K562 (cell line): Measurements from ENCODE around the gene FANCC. TPM values are rescaled to one million over a fixed set of nuclear protein-coding genes. Genes with fewer than 3 reads are reported as not detected.

ENCODE experiments used
- ATAC-seq: fragments of 200-7000 bp; cut with Tn5 transposase; 3 replicates; pipeline ENCODE4 v1.9.1; 2020; ENCODE audit warnings: moderate library complexity
- BruUV-seq: library from RNA; stranded (reverse); fragments of 400-500 nt; replicated peaks from 2 replicates; lab custom pipeline; 2021; lab: Mats Ljungman, UMichigan
- CTCF ChIA-PET: fragments of 300-600 bp; formaldehyde crosslinking; extraction: SDS; loops from one replicate; lab custom pipeline; 2021; ENCODE audit warnings: low intra/inter-chr PET ratio; lab: Yijun Ruan, JAX
- POLR2A ChIA-PET: fragments of 300-600, 350-650 bp; sonication (Branson Sonifier 250); formaldehyde crosslinking; extraction: SDS; loops from one replicate; lab custom pipeline; 2021; ENCODE audit warnings: antibody characterized with exemption, inconsistent platforms; lab: Yijun Ruan, JAX
- DNase-seq, 4 experiments: peaks; one replicate each; pipeline versions ENCODE4 v3.0.0 to v3.0.0-alpha.2; 2011 to 2018; ENCODE audit warnings: low spot score in 3 of 4, mixed read lengths in 3 of 4; ENCODE audit errors: extremely low read depth in 1 of 4
- FAIRE-seq: peaks from 2 replicates; lab custom pipeline; 2011; peaks lifted over from hg19 to GRCh38; lab: Jason Lieb, UNC
- H2AFZ ChIP-seq: 2 replicates; pipeline ENCODE4 v1.6.0; 2011; ENCODE audit warnings: low read depth, low read length, control low read depth, inconsistent platforms
- H3K27ac ChIP-seq: fragments of 200-600 bp; 3 replicates; pipeline ENCODE4 v1.8.0; 2011; ENCODE audit warnings: low read depth, mild to moderate bottlenecking, control low read depth, inconsistent platforms, low read length, moderate library complexity, mixed read lengths; ENCODE audit errors: extremely low read depth
- H3K27me3 ChIP-seq, 2 experiments: fragments of 300-600 bp in 1 of 2; 2 replicates in 1 of 2; 3 replicates in 1 of 2; pipeline versions ENCODE4 v1.6.0 to v1.8.0; 2011; ENCODE audit warnings: inconsistent platforms in 2 of 2, low read length in 2 of 2, mild to moderate bottlenecking in 1 of 2, mixed read lengths in 1 of 2, moderate library complexity in 1 of 2; ENCODE audit not compliant: control insufficient read depth in 2 of 2, insufficient read depth in 2 of 2
- H3K36me3 ChIP-seq: fragments of 300-600 bp; 3 replicates; pipeline ENCODE4 v1.8.0; 2011; ENCODE audit warnings: mild to moderate bottlenecking, low read length, inconsistent platforms; ENCODE audit not compliant: control insufficient read depth, insufficient read depth
- H3K4me1 ChIP-seq, 2 experiments: fragments of 200-600 bp in 1 of 2; replicated peaks in 1 of 2; 2 replicates in 1 of 2; 3 replicates in 1 of 2; pipeline versions ENCODE4 v1.5.1 to v1.8.0; 2011; ENCODE audit warnings: inconsistent platforms in 2 of 2, low read length in 2 of 2, mild to moderate bottlenecking in 1 of 2, mixed read lengths in 1 of 2, moderate library complexity in 1 of 2; ENCODE audit not compliant: control insufficient read depth in 2 of 2, insufficient read depth in 2 of 2
- H3K4me2 ChIP-seq: 2 replicates; pipeline ENCODE4 v1.6.1; 2011; ENCODE audit warnings: low read length, control low read depth, inconsistent platforms, mixed read lengths; ENCODE audit not compliant: insufficient read depth
- H3K4me3 ChIP-seq: fragments of 200-600 bp; sonication (generic), shearing (Covaris generic); 2 replicates; pipeline ENCODE4 v1.5.1; 2016; ENCODE audit warnings: control low read depth, inconsistent platforms
- H3K79me2 ChIP-seq: fragments of 200-600 bp; 3 replicates; pipeline ENCODE4 v1.8.0; 2011; ENCODE audit warnings: low read length, inconsistent platforms; ENCODE audit not compliant: control insufficient read depth, insufficient read depth
- H3K9ac ChIP-seq, 2 experiments: 2 replicates each; pipeline versions ENCODE4 v1.6.0 to v1.6.1; 2011; ENCODE audit warnings: low read depth in 2 of 2, low read length in 2 of 2, control low read depth in 1 of 2, inconsistent platforms in 1 of 2, mild to moderate bottlenecking in 1 of 2, mixed read lengths in 1 of 2; ENCODE audit not compliant: insufficient read depth in 1 of 2
- H3K9me1 ChIP-seq: one replicate; pipeline ENCODE4 v1.6.0; 2011; ENCODE audit warnings: inconsistent platforms, mild to moderate bottlenecking, low read length, moderate library complexity; ENCODE audit not compliant: control insufficient read depth, insufficient read depth
- H3K9me3 ChIP-seq: replicated peaks from 2 replicates; pipeline ENCODE4 v1.5.1; 2011; ENCODE audit warnings: low read depth, low read length, inconsistent platforms; ENCODE audit not compliant: control insufficient read depth, insufficient read depth
- H4K20me1 ChIP-seq: replicated peaks from 2 replicates; pipeline ENCODE4 v1.6.1; 2011; ENCODE audit warnings: low read length, inconsistent platforms, mixed read lengths; ENCODE audit not compliant: control insufficient read depth, insufficient read depth
- FOXA3 ChIP-seq, 2 experiments: fragments of 450-650 bp in 1 of 2; sonication (generic) in 1 of 2; formaldehyde crosslinking; IDR thresholded peaks in 1 of 2; conservative IDR thresholded peaks in 1 of 2; 2 replicates each; pipeline versions ENCODE4 v1.4.0 to v1.8.0; 2020 to 2022; ENCODE audit warnings: mild to moderate bottlenecking in 2 of 2, missing genetic modification reagents in 1 of 2
- FOXP1 ChIP-seq: sonication (generic); formaldehyde crosslinking; IDR thresholded peaks from 2 replicates; pipeline ENCODE4 v1.8.0; 2022; ENCODE audit warnings: mild to moderate bottlenecking, missing genetic modification reagents
- GABPA ChIP-seq: fragments of 200-800 bp; sonication (Bioruptor generic); conservative IDR thresholded peaks from 2 replicates; pipeline ENCODE4 v1.6.1; 2016; ENCODE audit warnings: low read depth, missing genetic modification characterization, missing compliant biosample characterization
- SMAD1 ChIP-seq: fragments of 150-350 bp; IDR thresholded peaks from 2 replicates; pipeline ENCODE4 v1.6.1; 2014; ENCODE audit warnings: low read length, low read depth; ENCODE audit not compliant: partially characterized antibody
- SOX6 ChIP-seq: fragments of 450-650 bp; IDR thresholded peaks from 2 replicates; pipeline ENCODE4 v1.6.1; 2014; ENCODE audit warnings: mild to moderate bottlenecking
- ZNF12 ChIP-seq: sonication (generic); formaldehyde crosslinking; IDR thresholded peaks from 2 replicates; pipeline ENCODE4 v1.4.0; 2020; ENCODE audit warnings: mild to moderate bottlenecking, missing genetic modification reagents
- ZNF175 ChIP-seq: fragments of 200-800 bp; sonication (Bioruptor generic); IDR thresholded peaks from 2 replicates; pipeline ENCODE4 v1.6.1; 2016; ENCODE audit warnings: low read depth, mild to moderate bottlenecking, missing genetic modification characterization, missing compliant biosample characterization
- ZNF212 ChIP-seq: fragments of 450-650 bp; formaldehyde crosslinking; IDR thresholded peaks from 2 replicates; pipeline ENCODE4 v1.4.0; 2020; ENCODE audit warnings: mild to moderate bottlenecking
- ZNF586 ChIP-seq: fragments of 450-650 bp; formaldehyde crosslinking; conservative IDR thresholded peaks from 2 replicates; pipeline ENCODE4 v1.4.0; 2020; ENCODE audit warnings: mild to moderate bottlenecking, moderate library complexity
- WGBS: fragments of 100-300 bp; shearing (Covaris generic); methylation state at CpG from one replicate; pipeline ENCODE4 v1.1.6; 2016; ENCODE audit warnings: low coverage, mixed read lengths; ENCODE audit not compliant: insufficient coverage; ENCODE audit errors: missing lambda C conversion rate; 5-methylcytosine and 5-hydroxymethylcytosine counted together
- in situ Hi-C: fragments of 300-500 bp; cut with MboI; formaldehyde crosslinking; loops from 4 replicates; pipeline ENCODE4 v1.15.0; 2018; ENCODE audit warnings: inconsistent platforms, mixed read lengths
- intact Hi-C: fragments of 100-400 bp; cut with micrococcal nuclease; formaldehyde crosslinking; loops from 2 replicates; pipeline ENCODE4 v1.14.2; 2022
- polyA plus RNA-seq, 8 experiments: library from polyadenylated mRNA; depleted of rRNA in 4 of 8; stranded (reverse) in 5 of 8; unstranded in 3 of 8; fragments of >200 nt; fragmentation: Nextera tagmentation in 2 of 8; fragmentation: Illumina TruSeq in 1 of 8; extraction: Ambion mirVana in 2 of 8; extraction: Trizol in 1 of 8; gene quantifications; 2 replicates each; pipeline versions ENCODE4 v1.2.1 to v1.2.3, GENCODE V29; 2011 to 2014; ENCODE audit warnings: inconsistent platforms in 1 of 8, missing spikeins in 1 of 8
- total RNA-seq, 7 experiments: library from RNA; depleted of rRNA in 6 of 7; stranded (reverse); fragments of >200 nt in 6 of 7; fragmentation: Illumina TruSeq in 2 of 7; extraction: Trizol in 2 of 7; gene quantifications; 2 replicates each; pipeline versions ENCODE4 v1.2.1 to v1.2.3, GENCODE V29; 2011 to 2021; ENCODE audit warnings: low replicate concordance in 1 of 7

The FANCC gene
- total and polyA plus RNA-seq, 9 of the 15 experiments (the other 6 are each of a cell fraction or from before 2014, with no cell fraction given), result 4.6 to 18.4 (median 14.2) TPM

DNA sequence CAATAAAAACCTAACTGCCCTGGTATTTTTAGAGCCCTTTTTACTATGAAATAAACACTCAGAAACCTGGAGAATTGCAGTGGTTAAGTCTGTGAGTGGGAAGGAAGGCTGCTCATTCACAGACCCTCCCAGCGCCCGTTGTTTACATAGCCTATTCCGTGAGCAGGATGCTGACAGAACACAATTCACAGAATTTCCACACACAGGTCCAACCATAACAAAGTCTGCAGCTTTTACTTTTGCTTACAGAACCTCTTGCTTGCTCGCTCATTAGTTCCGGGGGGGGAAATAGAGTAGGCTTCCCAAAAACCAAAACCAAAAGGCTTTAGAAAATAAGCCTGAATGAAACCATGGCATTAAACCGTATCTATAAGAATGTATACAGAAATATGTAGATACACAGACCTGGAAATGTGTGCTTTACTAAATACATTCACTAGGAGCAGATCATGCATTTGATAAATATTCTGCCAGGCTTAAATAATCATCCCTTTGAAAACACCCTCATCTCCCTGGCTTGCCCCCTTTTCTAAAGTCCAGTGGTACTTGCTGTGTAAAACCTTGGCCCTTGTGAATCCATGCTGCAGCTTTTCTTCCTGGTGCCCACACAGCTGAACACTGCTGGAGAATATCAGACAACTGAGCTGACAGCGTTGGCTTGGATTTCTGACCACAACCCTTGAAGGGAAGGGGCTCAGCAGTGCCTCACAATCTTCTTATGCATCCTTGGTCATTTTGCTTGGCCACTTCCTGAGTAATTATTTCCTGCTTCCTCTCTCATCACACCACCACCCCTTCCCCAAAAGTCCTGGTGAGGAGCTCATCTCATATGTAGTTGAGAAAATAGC, 128.0 kb downstream of the FANCC start:
- Histone ChIP-seq H3K9me1 (no peaks in the 10 kb centered on the region), H3K9me3 (no peaks in the 10 kb centered on the region), H3K36me3 (no peaks in the 10 kb centered on the region), H3K79me2 (no peaks in the 10 kb centered on the region), H3K27me3 (no peaks in the 10 kb centered on the region), H4K20me1 (no peaks in the 10 kb centered on the region), H3K4me3 (no peak overlapping the region), H3K9ac (no peak overlapping the region), H3K4me1 (peaks cover 0 to 10% of the 10 kb centered on the region in 2 experiments; a peak in 3 of 5 replicates), H3K4me2 (no peak overlapping the region), H3K27ac (no peak overlapping the region), H2AFZ (no peak overlapping the region)
- in situ Hi-C loops, result no loop called here
- intact Hi-C loops, result no loop called here
- CTCF ChIA-PET, result interaction anchor here (0.6 kb wide), 1 partner anchor 8 kb away, joined by 3 read pairs; no protein-coding TSS in a partner anchor
- TF ChIP-seq SOX6, result no peak
- no peak for TF ChIP-seq FOXP1 (CRISPR knock-in tag)
- no peak for TF ChIP-seq ZNF12 (CRISPR knock-in tag)
- TF ChIP-seq ZNF586, result no peak
- no peak for TF ChIP-seq SMAD1
- no peak for TF ChIP-seq ZNF212
- peak in 1 of 2 experiments; percentile 84; a peak in 2 of 4 replicates for TF ChIP-seq FOXA3 (CRISPR knock-in tag; conservative IDR thresholded peaks at IDR 0.05 in 1 of 2, IDR thresholded peaks at IDR 0.05 in 1 of 2)
- 0 out of 2 replicates have a peak, but pooled peaks have one; percentile 8 for TF ChIP-seq GABPA (tag)
- TF ChIP-seq ZNF175 (CRISPR knock-in tag), result peak; percentile 69
- BruUV-seq, result no TSS peak
- POLR2A ChIA-PET, result interaction anchor here (1.0 to 1.4 kb wide), 2 partner anchors 10 to 11 kb away, joined by 3 to 6 read pairs; no protein-coding TSS in a partner anchor
- ATAC-seq, result no peak
- no peak for DNase-seq
- no peak for FAIRE-seq
- 28% methylated on average over 7 of the region's 7 CpGs for WGBS
